GM19455 (cell line): ENCODE data around the gene PSAP.

Experiments used
- ATAC-seq: cut with Tn5 transposase; IDR thresholded peaks from one replicate; pipeline ENCODE4 v1.9.1; 2021; ENCODE audit not compliant: unreplicated experiment

Gene PSAP

GRCh38 chr10:71829896-71830295, 21.2 kb downstream of the PSAP start:
- ATAC-seq = no peak

- no peak for ATAC-seq
Measured at GRCh38 chr10:71829171-71829570, 21.9 kb downstream of the PSAP start.

GRCh38 chr10:71828702-71829101, 22.3 kb downstream of the PSAP start:
- no peak for ATAC-seq

- no peak for ATAC-seq
Measured at GRCh38 chr10:71827852-71828251, 23.2 kb downstream of the PSAP start.

GRCh38 chr10:71825217-71825616, 25.8 kb downstream of the PSAP start:
- no peak for ATAC-seq

GRCh38 chr10:71824333-71824732, 26.7 kb downstream of the PSAP start:
- no peak for ATAC-seq

GRCh38 chr10:71823356-71823755, 27.7 kb downstream of the PSAP start:
- no peak for ATAC-seq

- ATAC-seq = no peak
Measured at GRCh38 chr10:71821909-71822763, 28.9 kb downstream of the PSAP start.

GRCh38 chr10:71820966-71821365, 30.1 kb downstream of the PSAP start:
- ATAC-seq = no peak

GRCh38 chr10:71819985-71820384, 31.1 kb downstream of the PSAP start:
- ATAC-seq = no peak

- no peak for ATAC-seq
Measured at GRCh38 chr10:71819441-71819861, 31.6 kb downstream of the PSAP start.

- no peak for ATAC-seq
Measured at GRCh38 chr10:71818674-71819260, 32.3 kb downstream of the PSAP start.

GRCh38 chr10:71817831-71818655, 33.0 kb downstream of the PSAP start:
- no peak for ATAC-seq

- no peak for ATAC-seq
Measured at GRCh38 chr10:71816936-71817618, 34.0 kb downstream of the PSAP start.

- ATAC-seq = no peak
Measured at GRCh38 chr10:71816421-71816851, 34.6 kb downstream of the PSAP start.

GRCh38 chr10:71815515-71816130, 35.4 kb downstream of the PSAP start:
- no peak for ATAC-seq

GRCh38 chr10:71814922-71815411, 36.1 kb downstream of the PSAP start:
- ATAC-seq = no peak

GRCh38 chr10:71812913-71813590, 38.0 kb downstream of the PSAP start:
- no peak for ATAC-seq

GRCh38 chr10:71812016-71812912, 38.8 kb downstream of the PSAP start:
- no peak for ATAC-seq
